Endothelial cell of umbilical vein (primary cell): ENCODE measurements around the gene ALDOA. TPM values are rescaled to one million over a fixed set of nuclear protein-coding genes. Genes with fewer than 3 reads are reported as not detected.

Experiments
- BruUV-seq: library from RNA; stranded (reverse); fragments of 400-500 nt; replicated peaks from 2 replicates; lab custom pipeline; 2021; lab: Mats Ljungman, UMichigan
- CTCF ChIA-PET: fragments of 300-600, 350-600 bp; sonication (Branson Sonifier 250); formaldehyde crosslinking; loops from one replicate; lab custom pipeline; 2021; ENCODE audit warnings: antibody characterized with exemption, inconsistent platforms; lab: Charles Lee
- POLR2A ChIA-PET: fragments of 300-600, 350-600 bp; sonication (Branson Sonifier 250); formaldehyde crosslinking; loops from one replicate; lab custom pipeline; 2021; ENCODE audit warnings: antibody characterized with exemption, inconsistent platforms; lab: Charles Lee
- DNase-seq: peaks from one replicate; pipeline ENCODE4 v3.0.0-alpha.2; 2011; ENCODE audit warnings: low read depth, low spot score
- FAIRE-seq: peaks from 2 replicates; lab custom pipeline; 2011; peaks lifted over from hg19 to GRCh38; lab: Jason Lieb, UNC
- H2AFZ ChIP-seq: 2 replicates; pipeline ENCODE4 v1.6.0; 2012; ENCODE audit warnings: low read depth, low read length, control low read depth, inconsistent platforms
- H3K27ac ChIP-seq: 2 replicates; pipeline ENCODE4 v1.5.1; 2011; ENCODE audit warnings: low read depth, mild to moderate bottlenecking, control low read depth, low read length, moderate library complexity; ENCODE audit not compliant: insufficient read depth
- H3K27me3 ChIP-seq, 2 experiments: 2 replicates each; pipeline versions ENCODE4 v1.6.0 to v1.6.1; 2011; ENCODE audit warnings: low read length in 2 of 2, mixed read lengths in 1 of 2; ENCODE audit not compliant: control insufficient read depth in 2 of 2, insufficient read depth in 2 of 2
- H3K36me3 ChIP-seq, 2 experiments: 2 replicates in 1 of 2; 3 replicates in 1 of 2; pipeline ENCODE4 v1.5.1; 2011; ENCODE audit warnings: low read length in 2 of 2, mild to moderate bottlenecking in 1 of 2, moderate library complexity in 1 of 2; ENCODE audit not compliant: control insufficient read depth in 2 of 2, insufficient read depth in 2 of 2; ENCODE audit errors: extremely low read depth in 1 of 2
- H3K4me1 ChIP-seq: 3 replicates; pipeline ENCODE4 v1.5.1; 2011; ENCODE audit warnings: mild to moderate bottlenecking, low read length; ENCODE audit not compliant: control insufficient read depth, insufficient read depth; ENCODE audit errors: extremely low read depth
- H3K4me2 ChIP-seq: 2 replicates; pipeline ENCODE4 v1.6.1; 2011; ENCODE audit warnings: low read length, control low read depth, mixed read lengths; ENCODE audit not compliant: insufficient read depth
- H3K4me3 ChIP-seq, 3 experiments: fragments of 200-600 bp in 1 of 3; sonication (generic), shearing (Covaris generic) in 1 of 3; replicated peaks in 1 of 3; 2 replicates each; pipeline ENCODE4 v1.5.1; 2011 to 2016; ENCODE audit warnings: control low read depth in 3 of 3, low read length in 3 of 3, mild to moderate bottlenecking in 2 of 3, inconsistent platforms in 1 of 3, low read depth in 1 of 3, moderate library complexity in 1 of 3; ENCODE audit not compliant: insufficient read depth in 1 of 3
- H3K79me2 ChIP-seq: 2 replicates; pipeline ENCODE4 v1.6.0; 2012; ENCODE audit warnings: low read length, inconsistent platforms; ENCODE audit not compliant: control insufficient read depth, insufficient read depth
- H3K9ac ChIP-seq: replicated peaks from 2 replicates; pipeline ENCODE3; 2011; ENCODE audit warnings: low read length, control low read depth; ENCODE audit not compliant: insufficient read depth; ENCODE audit errors: extremely low read depth
- H3K9me1 ChIP-seq: replicated peaks from 3 replicates; pipeline ENCODE4 v1.6.0; 2011; ENCODE audit warnings: mild to moderate bottlenecking, low read length; ENCODE audit not compliant: control insufficient read depth, insufficient read depth; ENCODE audit errors: extremely low read depth
- H3K9me3 ChIP-seq: replicated peaks from 2 replicates; pipeline ENCODE4 v1.5.1; 2012; ENCODE audit warnings: low read length, inconsistent platforms; ENCODE audit not compliant: control insufficient read depth, insufficient read depth
- H4K20me1 ChIP-seq: replicated peaks from 2 replicates; pipeline ENCODE3; 2011; ENCODE audit warnings: mild to moderate bottlenecking, low read length; ENCODE audit not compliant: control insufficient read depth, insufficient read depth; ENCODE audit errors: extremely low read depth
- EZH2 ChIP-seq: IDR thresholded peaks from 2 replicates; pipeline ENCODE4 v1.6.1; 2012; ENCODE audit warnings: borderline replicate concordance, low read depth, mild to moderate bottlenecking, moderate library complexity, low read length, inconsistent platforms; ENCODE audit not compliant: severe bottlenecking
- FOS ChIP-seq: IDR thresholded peaks from 2 replicates; pipeline ENCODE4 v1.6.1; 2011; ENCODE audit warnings: mild to moderate bottlenecking, low read length, moderate library complexity, borderline replicate concordance; ENCODE audit not compliant: insufficient read depth
- GATA2 ChIP-seq: IDR thresholded peaks from 2 replicates; pipeline ENCODE4 v1.7.0; 2011; ENCODE audit warnings: low read depth, mild to moderate bottlenecking, moderate library complexity, mixed read lengths, low read length; ENCODE audit not compliant: insufficient read length, insufficient read depth
- JUN ChIP-seq: IDR thresholded peaks from 2 replicates; pipeline ENCODE4 v1.6.1; 2011; ENCODE audit warnings: borderline replicate concordance, low read depth; ENCODE audit not compliant: insufficient read length, insufficient read depth
- MYC ChIP-seq: IDR thresholded peaks from one replicate; pipeline ENCODE4 v1.6.1; 2011; ENCODE audit warnings: mild to moderate bottlenecking, low read depth, low read length
- POLR2A ChIP-seq: IDR thresholded peaks from 2 replicates; pipeline ENCODE4 v1.6.1; 2012; ENCODE audit warnings: low read depth, mild to moderate bottlenecking, control low read depth, low read length
- POLR2AphosphoS5 ChIP-seq: IDR thresholded peaks from 2 replicates; pipeline ENCODE4 v1.6.1; 2012; ENCODE audit warnings: low read depth, mild to moderate bottlenecking, control low read depth, low read length, moderate library complexity; ENCODE audit not compliant: insufficient read depth
- dilution Hi-C: fragments of 300-500 bp; cut with MboI; formaldehyde crosslinking; loops from one replicate; pipeline ENCODE4 v1.15.0; 2019; ENCODE audit warnings: low sequenced_read_pairs; ENCODE audit not compliant: extremely low pct_ligation_motif_present
- intact Hi-C: fragments of 100-400 bp; cut with micrococcal nuclease; formaldehyde crosslinking; loops from one replicate; pipeline ENCODE4 v1.10.0; 2022
- polyA plus RNA-seq, 4 experiments: library from polyadenylated mRNA; depleted of rRNA in 3 of 4; stranded (reverse) in 3 of 4; unstranded in 1 of 4; fragments of >200 nt; gene quantifications; 2 replicates each; pipeline versions ENCODE4 v1.2.1 to v1.2.3, GENCODE V29; 2011 to 2012; ENCODE audit warnings: missing spikeins in 1 of 4
- total RNA-seq: library from RNA; stranded (reverse); gene quantifications from 2 replicates; pipeline ENCODE4 v1.2.3, GENCODE V29; 2021
- TF ChIP-seq, protein P1 (sequence below), 2 donors: IDR thresholded peaks; 1 replicate in 1 of 2; 2 replicates in 1 of 2; pipeline ENCODE4 v1.5.1; 2011; ENCODE audit warnings: low read length in 2 of 2, mild to moderate bottlenecking in 2 of 2, moderate library complexity in 2 of 2, control low read depth in 1 of 2, inconsistent platforms in 1 of 2, low read depth in 1 of 2; ENCODE audit not compliant: insufficient read depth in 1 of 2; ENCODE audit errors: extremely low read depth in 1 of 2
- TF ChIP-seq, protein P2 (sequence below): IDR thresholded peaks from 2 replicates; pipeline ENCODE4 v1.6.1; 2011; ENCODE audit not compliant: insufficient read depth, insufficient read length

The ALDOA gene
- total and polyA plus RNA-seq, 2 donors (not counting 3 experiments of a cell fraction or from before 2014, with no cell fraction given) = 871 to 1,114 TPM

DNA sequence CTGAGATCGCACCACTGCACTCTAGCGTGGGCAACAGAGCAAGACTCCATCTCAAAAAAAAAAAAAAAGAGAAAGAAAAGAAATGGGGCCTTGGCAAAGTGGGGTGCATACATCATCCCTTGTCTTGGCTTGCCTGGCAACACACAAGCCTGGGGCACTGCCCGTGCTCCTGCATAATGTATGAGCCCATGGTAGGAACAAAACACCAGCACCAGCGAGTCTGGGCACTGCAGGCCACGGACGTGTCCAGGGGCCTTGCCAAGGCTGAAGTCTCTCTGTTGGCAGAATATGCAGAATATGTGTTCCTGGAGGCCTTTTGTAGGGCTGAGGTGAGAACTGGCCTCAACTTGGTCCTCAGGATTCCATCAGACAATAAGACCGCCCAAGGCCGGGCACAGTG, 15.7 kb upstream of the ALDOA start:
- intact Hi-C loops = loop anchor here (2.0 kb wide), 2 partner anchors 15 to 43 kb away; partner anchors contain the start of gene ALDOA
- Histone ChIP-seq H3K9me1 (no peaks in the 10 kb centered on the region), H3K79me2 (peaks cover 4% of the 10 kb centered on the region), H3K4me2 (no peak overlapping the region), H3K9ac (no peak overlapping the region), H3K27ac (no peak overlapping the region), H3K4me3 (no peak overlapping the region), H3K36me3 (no peaks in the 10 kb centered on the region), H3K9me3 (no peaks in the 10 kb centered on the region), H3K4me1 (peaks cover 29% of the 10 kb centered on the region), H2AFZ (no peak overlapping the region), H3K27me3 (no peaks in the 10 kb centered on the region), H4K20me1 (no peaks in the 10 kb centered on the region)
- BruUV-seq = no TSS peak
- TF ChIP-seq GATA2 = no peak
- TF ChIP-seq POLR2AphosphoS5 = no peak
- TF ChIP-seq, protein P1, sequence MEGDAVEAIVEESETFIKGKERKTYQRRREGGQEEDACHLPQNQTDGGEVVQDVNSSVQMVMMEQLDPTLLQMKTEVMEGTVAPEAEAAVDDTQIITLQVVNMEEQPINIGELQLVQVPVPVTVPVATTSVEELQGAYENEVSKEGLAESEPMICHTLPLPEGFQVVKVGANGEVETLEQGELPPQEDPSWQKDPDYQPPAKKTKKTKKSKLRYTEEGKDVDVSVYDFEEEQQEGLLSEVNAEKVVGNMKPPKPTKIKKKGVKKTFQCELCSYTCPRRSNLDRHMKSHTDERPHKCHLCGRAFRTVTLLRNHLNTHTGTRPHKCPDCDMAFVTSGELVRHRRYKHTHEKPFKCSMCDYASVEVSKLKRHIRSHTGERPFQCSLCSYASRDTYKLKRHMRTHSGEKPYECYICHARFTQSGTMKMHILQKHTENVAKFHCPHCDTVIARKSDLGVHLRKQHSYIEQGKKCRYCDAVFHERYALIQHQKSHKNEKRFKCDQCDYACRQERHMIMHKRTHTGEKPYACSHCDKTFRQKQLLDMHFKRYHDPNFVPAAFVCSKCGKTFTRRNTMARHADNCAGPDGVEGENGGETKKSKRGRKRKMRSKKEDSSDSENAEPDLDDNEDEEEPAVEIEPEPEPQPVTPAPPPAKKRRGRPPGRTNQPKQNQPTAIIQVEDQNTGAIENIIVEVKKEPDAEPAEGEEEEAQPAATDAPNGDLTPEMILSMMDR (IDR thresholded peaks at IDR 0.05; ENCODE audit: extremely low read depth in 1 of 2, insufficient read depth in 1 of 2, low read depth in 1 of 2, low read length in 2 of 2) = no peak
- TF ChIP-seq MYC = no peak
- TF ChIP-seq JUN = no peak
- TF ChIP-seq POLR2A = no peak
- TF ChIP-seq EZH2 = no peak
- TF ChIP-seq, protein P2, sequence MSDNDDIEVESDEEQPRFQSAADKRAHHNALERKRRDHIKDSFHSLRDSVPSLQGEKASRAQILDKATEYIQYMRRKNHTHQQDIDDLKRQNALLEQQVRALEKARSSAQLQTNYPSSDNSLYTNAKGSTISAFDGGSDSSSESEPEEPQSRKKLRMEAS = no peak
- TF ChIP-seq FOS = no peak
- FAIRE-seq (no peak), DNase-seq (no peak)
- ChIA-PET POLR2A (no interaction called here), CTCF (interaction anchor here (1.1 to 3.3 kb wide), 3 partner anchors 17 to 349 kb away, joined by 4 to 15 read pairs (median 5); partner anchors contain the start of gene TBX6)
- dilution Hi-C loops = no loop called here
